HepG2 (cell line): Measurements from ENCODE around the gene AMOTL1. TPM values are rescaled to one million over a fixed set of nuclear protein-coding genes. Genes with fewer than 3 reads are reported as not detected.

ENCODE experiments used
- ATAC-seq: fragments of 200-7000 bp; cut with Tn5 transposase; 3 replicates; pipeline ENCODE4 v1.9.1; 2020; ENCODE audit warnings: mild to moderate bottlenecking, moderate library complexity
- BruUV-seq: library from RNA; stranded (reverse); fragments of 400-500 nt; replicated peaks from 2 replicates; lab custom pipeline; 2021; lab: Mats Ljungman, UMichigan
- CTCF ChIA-PET: fragments of 300-600 bp; formaldehyde crosslinking; extraction: SDS; loops from one replicate; lab custom pipeline; 2021; ENCODE audit warnings: low total read pairs, inconsistent platforms, low intra/inter-chr PET ratio; lab: Yijun Ruan, JAX
- POLR2A ChIA-PET: fragments of 350-600 bp; sonication (Branson Sonifier 250); formaldehyde crosslinking; loops from one replicate; lab custom pipeline; 2020; ENCODE audit warnings: antibody characterized with exemption, inconsistent platforms; lab: Yijun Ruan, JAX
- DNase-seq: peaks from one replicate; pipeline ENCODE4 v3.0.0-alpha.2; 2015; ENCODE audit warnings: low spot score
- FAIRE-seq: peaks from 3 replicates; lab custom pipeline; 2011; peaks lifted over from hg19 to GRCh38; lab: Jason Lieb, UNC
- H2AFZ ChIP-seq: one replicate; pipeline ENCODE4 v1.6.1; 2011; ENCODE audit warnings: low read length, inconsistent platforms
- H3K27ac ChIP-seq: fragments of 300-600 bp; 3 replicates; pipeline ENCODE4 v1.8.0; 2011; ENCODE audit warnings: mixed run types, mild to moderate bottlenecking, mixed read lengths, low read length, inconsistent platforms; ENCODE audit not compliant: insufficient read depth; ENCODE audit errors: extremely low read length
- H3K27me3 ChIP-seq, 2 experiments: fragments of 200-600 bp in 1 of 2; 2 replicates in 1 of 2; 3 replicates in 1 of 2; pipeline versions ENCODE4 v1.6.0 to v1.8.0; 2011; ENCODE audit warnings: low read length in 2 of 2, mild to moderate bottlenecking in 2 of 2, moderate library complexity in 2 of 2, inconsistent platforms in 1 of 2; ENCODE audit not compliant: insufficient read depth in 2 of 2, control insufficient read depth in 1 of 2
- H3K36me3 ChIP-seq, 2 experiments: fragments of 200-600 bp in 1 of 2; replicated peaks in 1 of 2; 2 replicates in 1 of 2; 3 replicates in 1 of 2; pipeline versions ENCODE4 v1.5.1 to v1.8.0; 2011; ENCODE audit warnings: low read length in 2 of 2, inconsistent platforms in 1 of 2; ENCODE audit not compliant: insufficient read depth in 2 of 2, control insufficient read depth in 1 of 2
- H3K4me1 ChIP-seq: 2 replicates; pipeline ENCODE4 v1.5.1; 2012; ENCODE audit warnings: low read length, inconsistent platforms; ENCODE audit not compliant: insufficient read depth
- H3K4me2 ChIP-seq: 2 replicates; pipeline ENCODE4 v1.6.0; 2011; ENCODE audit warnings: low read depth, low read length, inconsistent platforms
- H3K4me3 ChIP-seq, 3 experiments: fragments of 200-600 bp in 1 of 3; sonication (generic), shearing (Covaris generic) in 1 of 3; replicated peaks in 1 of 3; 2 replicates each; pipeline ENCODE4 v1.5.1; 2011 to 2016; ENCODE audit warnings: low read length in 3 of 3, inconsistent platforms in 2 of 3, low read depth in 2 of 3, mild to moderate bottlenecking in 2 of 3, control low read depth in 1 of 3, mixed read lengths in 1 of 3; ENCODE audit not compliant: insufficient read depth in 1 of 3
- H3K79me2 ChIP-seq: one replicate; pipeline ENCODE4 v1.6.1; 2011; ENCODE audit warnings: low read length, inconsistent platforms; ENCODE audit not compliant: insufficient read depth
- H3K9ac ChIP-seq: 2 replicates; pipeline ENCODE4 v1.6.0; 2011; ENCODE audit warnings: mild to moderate bottlenecking, low read depth, low read length, inconsistent platforms; ENCODE audit not compliant: insufficient read depth
- H3K9me3 ChIP-seq: 2 replicates; pipeline ENCODE4 v1.5.1; 2012; ENCODE audit warnings: mild to moderate bottlenecking, low read length
- H4K20me1 ChIP-seq: 2 replicates; pipeline ENCODE4 v1.6.0; 2011; ENCODE audit warnings: inconsistent platforms, mild to moderate bottlenecking, low read length, moderate library complexity; ENCODE audit not compliant: insufficient read depth
- CHD2 ChIP-seq: IDR thresholded peaks from 2 replicates; pipeline ENCODE4 v1.6.1; 2011; ENCODE audit warnings: low read depth, low read length, improper control_type of control experiment
- ELF3 ChIP-seq: IDR thresholded peaks from 2 replicates; pipeline ENCODE4 v1.6.1; 2016; ENCODE audit warnings: missing genetic modification reagents, missing compliant biosample characterization
- MLLT10 ChIP-seq: sonication (generic); formaldehyde crosslinking; IDR thresholded peaks from 2 replicates; pipeline ENCODE4 v1.4.0; 2020; ENCODE audit warnings: missing genetic modification reagents
- RFX3 ChIP-seq: IDR thresholded peaks from 2 replicates; pipeline ENCODE4 v1.6.1; 2016; ENCODE audit warnings: missing biosample characterization, missing genetic modification reagents
- RFXANK ChIP-seq: IDR thresholded peaks from 2 replicates; pipeline ENCODE4 v1.6.1; 2016
- U2AF1 ChIP-seq: fragments of 200-400 bp; formaldehyde crosslinking; optimal IDR thresholded peaks from 2 replicates; pipeline ENCODE3; 2017; ENCODE audit warnings: mild to moderate bottlenecking, low read depth, low read length
- ZFP62 ChIP-seq: sonication (generic); formaldehyde crosslinking; IDR thresholded peaks from 2 replicates; pipeline ENCODE4 v1.4.0; 2020; ENCODE audit warnings: missing genetic modification reagents
- WGBS: methylation state at CpG from one replicate; pipeline ENCODE4 v1.1.6; 2017; ENCODE audit warnings: low lambda C conversion rate; 5-methylcytosine and 5-hydroxymethylcytosine counted together
- in situ Hi-C: cut with HindIII; loops from 2 replicates; pipeline ENCODE4 v1.10.0; 2017; ENCODE audit warnings: low pct_unique_long_range_greater_than_20kb; ENCODE audit not compliant: extremely low pct_ligation_motif_present
- intact Hi-C: fragments of 100-400 bp; cut with micrococcal nuclease; formaldehyde crosslinking; loops from one replicate; pipeline ENCODE4 v1.10.0; 2022; ENCODE audit not compliant: unreplicated experiment
- polyA plus RNA-seq, 8 experiments: library from polyadenylated mRNA; depleted of rRNA in 3 of 8; stranded (reverse) in 7 of 8; unstranded in 1 of 8; fragments of >200 nt; fragmentation: Illumina TruSeq in 4 of 8; extraction: Trizol in 4 of 8; gene quantifications; 2 replicates each; pipeline versions ENCODE4 v1.2.1 to v1.2.3, GENCODE V29; 2011 to 2016; ENCODE audit warnings: low read depth in 4 of 8, missing spikeins in 1 of 8, mixed read lengths in 1 of 8; ENCODE audit not compliant: insufficient read depth in 1 of 8
- total RNA-seq, 5 experiments: library from RNA; depleted of rRNA; stranded (reverse); fragments of >200 nt; fragmentation: Illumina TruSeq; extraction: Trizol; gene quantifications; 2 replicates each; pipeline ENCODE4 v1.2.3, GENCODE V29; 2016; ENCODE audit warnings: low read depth in 1 of 5
- TF ChIP-seq, protein P1 (sequence below): sonication (generic); formaldehyde crosslinking; IDR thresholded peaks from 2 replicates; pipeline ENCODE4 v1.9.0; 2021; ENCODE audit warnings: mild to moderate bottlenecking, missing genetic modification reagents
- TF ChIP-seq, protein P2 (sequence below): sonication (generic); formaldehyde crosslinking; IDR thresholded peaks from 2 replicates; pipeline ENCODE4 v1.4.0; 2020; ENCODE audit warnings: missing genetic modification reagents

AMOTL1 gene
- total and polyA plus RNA-seq, 2 of the 13 experiments (the other 11 are each of a cell fraction or from before 2014, with no cell fraction given): 0.01 to 0.20 TPM

DNA sequence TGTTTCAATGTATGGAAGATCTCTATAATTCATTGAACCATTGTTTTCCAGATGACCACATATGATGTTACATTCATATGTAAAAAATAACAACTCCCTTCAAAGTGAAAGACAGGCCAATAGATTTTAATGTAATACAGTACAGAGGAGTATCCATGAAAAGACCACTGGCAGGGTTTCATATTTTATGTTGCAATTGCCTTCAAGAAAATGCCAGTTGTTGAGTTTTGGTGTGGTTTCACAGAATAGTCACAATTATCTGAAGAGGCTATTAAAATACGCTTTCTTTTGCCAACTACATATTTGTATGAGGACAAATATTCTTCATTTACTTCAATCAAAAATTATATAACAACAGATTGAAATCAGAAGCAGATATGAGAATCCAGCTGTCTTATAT lies 14.3 kb downstream of the AMOTL1 start:
- no peaks in the 10 kb centered on the region for H3K36me3 ChIP-seq
- ChIA-PET POLR2A (no interaction called here), CTCF (no interaction called here)
- H4K20me1 ChIP-seq: no peaks in the 10 kb centered on the region
- intact Hi-C loops: no loop called here
- no peak overlapping the region for H3K4me2 ChIP-seq
- H3K4me3 ChIP-seq: no peak overlapping the region
- in situ Hi-C loops: no loop called here
- H3K27ac ChIP-seq: no peak overlapping the region
- no peaks in the 10 kb centered on the region for H3K4me1 ChIP-seq
- no TSS peak for BruUV-seq
- no peak overlapping the region for H2AFZ ChIP-seq
- DNase-seq: no peak
- H3K79me2 ChIP-seq: no peaks in the 10 kb centered on the region
- no peak overlapping the region for H3K9ac ChIP-seq
- 44% methylated on average over 1 of the region's 1 CpG for WGBS
- FAIRE-seq: no peak
- no peaks in the 10 kb centered on the region for H3K9me3 ChIP-seq
- TF ChIP-seq MLLT10 (CRISPR knock-in tag): no peak
- TF ChIP-seq RFX3 (CRISPR knock-in tag): no peak
- TF ChIP-seq, protein P1, sequence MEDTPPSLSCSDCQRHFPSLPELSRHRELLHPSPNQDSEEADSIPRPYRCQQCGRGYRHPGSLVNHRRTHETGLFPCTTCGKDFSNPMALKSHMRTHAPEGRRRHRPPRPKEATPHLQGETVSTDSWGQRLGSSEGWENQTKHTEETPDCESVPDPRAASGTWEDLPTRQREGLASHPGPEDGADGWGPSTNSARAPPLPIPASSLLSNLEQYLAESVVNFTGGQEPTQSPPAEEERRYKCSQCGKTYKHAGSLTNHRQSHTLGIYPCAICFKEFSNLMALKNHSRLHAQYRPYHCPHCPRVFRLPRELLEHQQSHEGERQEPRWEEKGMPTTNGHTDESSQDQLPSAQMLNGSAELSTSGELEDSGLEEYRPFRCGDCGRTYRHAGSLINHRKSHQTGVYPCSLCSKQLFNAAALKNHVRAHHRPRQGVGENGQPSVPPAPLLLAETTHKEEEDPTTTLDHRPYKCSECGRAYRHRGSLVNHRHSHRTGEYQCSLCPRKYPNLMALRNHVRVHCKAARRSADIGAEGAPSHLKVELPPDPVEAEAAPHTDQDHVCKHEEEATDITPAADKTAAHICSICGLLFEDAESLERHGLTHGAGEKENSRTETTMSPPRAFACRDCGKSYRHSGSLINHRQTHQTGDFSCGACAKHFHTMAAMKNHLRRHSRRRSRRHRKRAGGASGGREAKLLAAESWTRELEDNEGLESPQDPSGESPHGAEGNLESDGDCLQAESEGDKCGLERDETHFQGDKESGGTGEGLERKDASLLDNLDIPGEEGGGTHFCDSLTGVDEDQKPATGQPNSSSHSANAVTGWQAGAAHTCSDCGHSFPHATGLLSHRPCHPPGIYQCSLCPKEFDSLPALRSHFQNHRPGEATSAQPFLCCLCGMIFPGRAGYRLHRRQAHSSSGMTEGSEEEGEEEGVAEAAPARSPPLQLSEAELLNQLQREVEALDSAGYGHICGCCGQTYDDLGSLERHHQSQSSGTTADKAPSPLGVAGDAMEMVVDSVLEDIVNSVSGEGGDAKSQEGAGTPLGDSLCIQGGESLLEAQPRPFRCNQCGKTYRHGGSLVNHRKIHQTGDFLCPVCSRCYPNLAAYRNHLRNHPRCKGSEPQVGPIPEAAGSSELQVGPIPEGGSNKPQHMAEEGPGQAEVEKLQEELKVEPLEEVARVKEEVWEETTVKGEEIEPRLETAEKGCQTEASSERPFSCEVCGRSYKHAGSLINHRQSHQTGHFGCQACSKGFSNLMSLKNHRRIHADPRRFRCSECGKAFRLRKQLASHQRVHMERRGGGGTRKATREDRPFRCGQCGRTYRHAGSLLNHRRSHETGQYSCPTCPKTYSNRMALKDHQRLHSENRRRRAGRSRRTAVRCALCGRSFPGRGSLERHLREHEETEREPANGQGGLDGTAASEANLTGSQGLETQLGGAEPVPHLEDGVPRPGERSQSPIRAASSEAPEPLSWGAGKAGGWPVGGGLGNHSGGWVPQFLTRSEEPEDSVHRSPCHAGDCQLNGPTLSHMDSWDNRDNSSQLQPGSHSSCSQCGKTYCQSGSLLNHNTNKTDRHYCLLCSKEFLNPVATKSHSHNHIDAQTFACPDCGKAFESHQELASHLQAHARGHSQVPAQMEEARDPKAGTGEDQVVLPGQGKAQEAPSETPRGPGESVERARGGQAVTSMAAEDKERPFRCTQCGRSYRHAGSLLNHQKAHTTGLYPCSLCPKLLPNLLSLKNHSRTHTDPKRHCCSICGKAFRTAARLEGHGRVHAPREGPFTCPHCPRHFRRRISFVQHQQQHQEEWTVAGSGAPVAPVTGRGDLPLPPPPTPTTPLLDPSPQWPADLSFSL (CRISPR knock-in tag): no peak
- TF ChIP-seq, protein P2, sequence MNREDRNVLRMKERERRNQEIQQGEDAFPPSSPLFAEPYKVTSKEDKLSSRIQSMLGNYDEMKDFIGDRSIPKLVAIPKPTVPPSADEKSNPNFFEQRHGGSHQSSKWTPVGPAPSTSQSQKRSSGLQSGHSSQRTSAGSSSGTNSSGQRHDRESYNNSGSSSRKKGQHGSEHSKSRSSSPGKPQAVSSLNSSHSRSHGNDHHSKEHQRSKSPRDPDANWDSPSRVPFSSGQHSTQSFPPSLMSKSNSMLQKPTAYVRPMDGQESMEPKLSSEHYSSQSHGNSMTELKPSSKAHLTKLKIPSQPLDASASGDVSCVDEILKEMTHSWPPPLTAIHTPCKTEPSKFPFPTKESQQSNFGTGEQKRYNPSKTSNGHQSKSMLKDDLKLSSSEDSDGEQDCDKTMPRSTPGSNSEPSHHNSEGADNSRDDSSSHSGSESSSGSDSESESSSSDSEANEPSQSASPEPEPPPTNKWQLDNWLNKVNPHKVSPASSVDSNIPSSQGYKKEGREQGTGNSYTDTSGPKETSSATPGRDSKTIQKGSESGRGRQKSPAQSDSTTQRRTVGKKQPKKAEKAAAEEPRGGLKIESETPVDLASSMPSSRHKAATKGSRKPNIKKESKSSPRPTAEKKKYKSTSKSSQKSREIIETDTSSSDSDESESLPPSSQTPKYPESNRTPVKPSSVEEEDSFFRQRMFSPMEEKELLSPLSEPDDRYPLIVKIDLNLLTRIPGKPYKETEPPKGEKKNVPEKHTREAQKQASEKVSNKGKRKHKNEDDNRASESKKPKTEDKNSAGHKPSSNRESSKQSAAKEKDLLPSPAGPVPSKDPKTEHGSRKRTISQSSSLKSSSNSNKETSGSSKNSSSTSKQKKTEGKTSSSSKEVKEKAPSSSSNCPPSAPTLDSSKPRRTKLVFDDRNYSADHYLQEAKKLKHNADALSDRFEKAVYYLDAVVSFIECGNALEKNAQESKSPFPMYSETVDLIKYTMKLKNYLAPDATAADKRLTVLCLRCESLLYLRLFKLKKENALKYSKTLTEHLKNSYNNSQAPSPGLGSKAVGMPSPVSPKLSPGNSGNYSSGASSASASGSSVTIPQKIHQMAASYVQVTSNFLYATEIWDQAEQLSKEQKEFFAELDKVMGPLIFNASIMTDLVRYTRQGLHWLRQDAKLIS (CRISPR knock-in tag): no peak
- no peak for TF ChIP-seq CHD2
- no peak for TF ChIP-seq ELF3 (CRISPR knock-in tag)
- no peak for TF ChIP-seq ZFP62 (CRISPR knock-in tag)
- TF ChIP-seq RFXANK (CRISPR knock-in tag): no peak
- no peak for TF ChIP-seq U2AF1
- ATAC-seq: no peak
- H3K27me3 ChIP-seq: no peaks in the 10 kb centered on the region
